HL-60 (cell line): ENCODE results near the gene CRHBP.

Experiments
- DNase-seq, 2 experiments: peaks; one replicate each; pipeline ENCODE4 v3.0.0-alpha.2; 2010 to 2020; ENCODE audit warnings: low read depth in 1 of 2, low spot score in 1 of 2
- H3K27ac ChIP-seq: fragments of 250-450 bp; sonication (Bioruptor Pico); replicated peaks from 2 replicates; pipeline ENCODE4 v1.5.1; 2020; ENCODE audit warnings: mild to moderate bottlenecking, moderate library complexity
- H3K27me3 ChIP-seq: fragments of 250-450 bp; sonication (Bioruptor Pico); 2 replicates; pipeline ENCODE4 v1.5.1; 2021; ENCODE audit warnings: mild to moderate bottlenecking, moderate library complexity; ENCODE audit not compliant: insufficient read depth, poor library complexity, severe bottlenecking
- H3K4me3 ChIP-seq: replicated peaks from 2 replicates; pipeline ENCODE4 v1.5.1; 2011; ENCODE audit warnings: mild to moderate bottlenecking, control low read depth, low read length; ENCODE audit not compliant: insufficient read depth
- CTCF ChIP-seq: IDR thresholded peaks from one replicate; pipeline ENCODE4 v1.5.1; 2011; ENCODE audit warnings: low read length, control low read depth, inconsistent platforms; ENCODE audit not compliant: insufficient read depth
- GABPA ChIP-seq: IDR thresholded peaks from 2 replicates; pipeline ENCODE4 v1.6.1; 2012; ENCODE audit warnings: low read depth
- POLR2AphosphoS5 ChIP-seq: IDR thresholded peaks from 2 replicates; pipeline ENCODE4 v1.6.1; 2012; ENCODE audit warnings: low read depth
- REST ChIP-seq: IDR thresholded peaks from 2 replicates; pipeline ENCODE4 v1.6.1; 2012; ENCODE audit warnings: low read depth; ENCODE audit not compliant: insufficient replicate concordance
- SPI1 ChIP-seq: IDR thresholded peaks from 2 replicates; pipeline ENCODE4 v1.6.1; 2012; ENCODE audit warnings: low read depth, mild to moderate bottlenecking, borderline replicate concordance

Gene CRHBP

GRCh38 chr5:76938177-76938576 lies 14.7 kb upstream of the CRHBP start:
- DNase-seq, result no peak
- no peak for TF ChIP-seq GABPA
- TF ChIP-seq REST, result no peak
- no peak for TF ChIP-seq SPI1
- TF ChIP-seq CTCF, result no peak
- no peak for TF ChIP-seq POLR2AphosphoS5
- no peaks in the 10 kb centered on the region for H3K27me3 ChIP-seq
- H3K27ac ChIP-seq, result no peak overlapping the region
- no peak overlapping the region for H3K4me3 ChIP-seq

- DNase-seq, result no peak
- TF ChIP-seq REST, result no peak
- Histone ChIP-seq H3K27me3 (no peaks in the 10 kb centered on the region), H3K4me3 (no peak overlapping the region), H3K27ac (no peak overlapping the region)
Observed at GRCh38 chr5:76941000-76941399, 11.8 kb upstream of the CRHBP start.

- H3K27ac ChIP-seq, result no peak overlapping the region
Observed at GRCh38 chr5:76941442-76941841, 11.4 kb upstream of the CRHBP start.

More at GRCh38 chr5:76941442-76941841, 11.4 kb upstream of the CRHBP start:
- DNase-seq, result no peak
- no peak for TF ChIP-seq POLR2AphosphoS5
- TF ChIP-seq SPI1, result no peak
- TF ChIP-seq CTCF, result no peak
- no peak for TF ChIP-seq REST
- TF ChIP-seq GABPA, result no peak
- no peaks in the 10 kb centered on the region for H3K27me3 ChIP-seq
- H3K4me3 ChIP-seq, result no peak overlapping the region
